ENCODE data around the gene FAM193A. TPM values are rescaled to one million over a fixed set of nuclear protein-coding genes. Genes with fewer than 3 reads are reported as not detected.

FAM193A gene
- polyA plus RNA-seq = 1.9 and 2.8 TPM in 2 replicates

GRCh38 chr4:2536193-2537010, at the start of gene FAM193A:
Gene FAM193A, plus strand, starts transcription at chr4:2536647. Its CDS starts 269 bp downstream, at chr4:2536916.

GRCh38 chr4:2755821-2756690, 219.6 kb downstream of the FAM193A start, which contains the start of gene TNIP2:
Gene TNIP2, minus strand, starts transcription at chr4:2756336. Its CDS starts 47 bp downstream, at chr4:2756289.

Other genes starting within 250 kb of the FAM193A start
- gene ZFYVE28, start 118.0 kb upstream of the FAM193A start, polyA plus RNA-seq = 7.0 and 11.5 TPM in 2 replicates
- 0.32 and 1.3 TPM in 2 replicates for gene CFAP99, start 117.7 kb upstream of the FAM193A start, polyA plus RNA-seq
- gene RNF4, start 67.5 kb upstream of the FAM193A start, polyA plus RNA-seq = 22.7 and 39.4 TPM in 2 replicates
- gene TNIP2, start 219.7 kb downstream of the FAM193A start, polyA plus RNA-seq = not detected in 2 replicates

Measured in Purkinje cell (primary cell).